GM19328 (cell line): ENCODE data around the gene RRBP1.

Source experiments
- ATAC-seq: cut with Tn5 transposase; IDR thresholded peaks from one replicate; pipeline ENCODE4 v1.9.1; 2021; ENCODE audit warnings: mild to moderate bottlenecking, moderate library complexity; ENCODE audit not compliant: unreplicated experiment

The RRBP1 gene

DNA sequence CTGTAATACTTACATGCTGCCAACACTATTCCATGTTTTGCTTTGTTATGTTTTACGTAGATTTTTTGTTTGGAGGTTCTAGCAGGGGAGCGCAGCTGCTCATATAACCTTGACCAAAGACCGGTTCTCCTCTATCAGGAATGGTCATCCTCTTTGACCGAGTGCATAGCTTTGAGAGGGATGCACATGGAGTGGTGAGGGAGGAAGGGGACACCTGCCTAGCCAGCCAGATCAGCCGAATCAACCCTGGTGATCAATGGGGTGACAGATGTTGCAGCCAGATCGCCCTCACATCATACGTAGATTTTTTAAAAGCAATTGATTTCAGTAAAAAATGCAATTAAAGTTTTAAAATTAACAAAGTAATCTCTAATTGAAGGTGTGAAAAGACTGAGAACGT is 105.8 kb downstream of the RRBP1 start:
- no peak for ATAC-seq

DNA sequence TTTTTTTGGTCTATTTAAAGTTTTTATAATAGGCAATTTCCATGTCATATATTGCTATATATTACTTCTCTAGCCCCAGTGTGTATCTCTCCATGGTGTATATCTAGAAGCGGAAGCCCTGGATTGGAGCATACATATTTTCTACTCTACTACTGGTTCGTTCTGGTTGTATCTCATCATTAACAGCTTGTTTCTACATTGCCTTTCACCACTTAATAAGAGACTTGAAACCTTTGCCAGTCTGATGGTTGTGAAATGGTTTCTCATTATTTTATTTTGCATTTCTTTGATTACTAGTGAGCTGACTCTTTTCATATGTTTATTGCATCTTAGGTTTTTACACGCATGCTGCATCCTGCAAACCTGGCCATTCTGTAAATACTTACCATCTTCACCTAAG is 108.6 kb downstream of the RRBP1 start:
- ATAC-seq, result no peak

DNA sequence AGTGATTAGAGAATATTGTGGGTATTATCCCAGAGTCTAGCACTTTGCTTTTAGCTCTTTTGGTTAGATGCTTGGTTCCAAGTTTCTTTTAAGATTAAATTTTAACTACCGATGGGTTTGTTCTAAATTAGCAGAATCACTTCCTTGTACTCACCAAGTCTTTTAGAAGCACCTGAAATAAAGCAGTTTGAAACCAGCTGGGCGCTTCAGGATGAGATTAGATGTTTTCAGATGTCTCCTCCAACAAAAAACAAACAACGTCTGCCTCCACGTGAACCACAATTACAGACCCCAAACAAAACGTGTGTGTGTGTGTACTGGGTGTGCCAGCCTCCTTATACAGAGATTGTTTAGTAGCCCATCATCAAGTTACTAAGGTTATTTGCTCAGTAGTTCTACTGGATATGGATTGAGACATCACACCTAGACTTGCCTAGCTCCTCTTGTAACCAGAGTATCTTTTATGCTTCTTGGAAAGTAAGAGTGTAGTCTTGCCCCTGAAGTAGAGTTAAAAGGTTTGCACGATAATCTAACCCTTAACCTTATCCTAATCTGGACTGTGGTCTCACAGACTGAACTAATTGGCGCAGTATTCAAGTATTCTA is 109.9 kb downstream of the RRBP1 start:
- ATAC-seq, result no peak

DNA sequence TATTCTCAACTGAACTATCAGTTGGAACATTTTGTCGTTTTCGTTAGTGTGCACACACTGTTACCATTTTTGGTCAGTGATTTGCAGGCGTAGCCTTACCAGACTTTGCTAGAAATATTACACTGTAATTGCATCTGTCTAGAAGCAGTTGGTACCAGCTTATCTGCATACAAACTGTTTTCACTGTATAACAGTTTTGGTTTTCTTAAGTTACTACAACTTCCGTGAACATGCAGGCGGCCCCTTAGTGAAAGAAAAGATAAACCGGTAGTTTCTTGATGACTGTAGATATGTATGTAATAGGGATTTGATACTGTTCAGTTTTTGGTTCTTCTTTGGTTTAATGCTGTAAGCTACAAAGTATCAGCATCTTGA is 110.9 kb downstream of the RRBP1 start:
- ATAC-seq, result no peak

DNA sequence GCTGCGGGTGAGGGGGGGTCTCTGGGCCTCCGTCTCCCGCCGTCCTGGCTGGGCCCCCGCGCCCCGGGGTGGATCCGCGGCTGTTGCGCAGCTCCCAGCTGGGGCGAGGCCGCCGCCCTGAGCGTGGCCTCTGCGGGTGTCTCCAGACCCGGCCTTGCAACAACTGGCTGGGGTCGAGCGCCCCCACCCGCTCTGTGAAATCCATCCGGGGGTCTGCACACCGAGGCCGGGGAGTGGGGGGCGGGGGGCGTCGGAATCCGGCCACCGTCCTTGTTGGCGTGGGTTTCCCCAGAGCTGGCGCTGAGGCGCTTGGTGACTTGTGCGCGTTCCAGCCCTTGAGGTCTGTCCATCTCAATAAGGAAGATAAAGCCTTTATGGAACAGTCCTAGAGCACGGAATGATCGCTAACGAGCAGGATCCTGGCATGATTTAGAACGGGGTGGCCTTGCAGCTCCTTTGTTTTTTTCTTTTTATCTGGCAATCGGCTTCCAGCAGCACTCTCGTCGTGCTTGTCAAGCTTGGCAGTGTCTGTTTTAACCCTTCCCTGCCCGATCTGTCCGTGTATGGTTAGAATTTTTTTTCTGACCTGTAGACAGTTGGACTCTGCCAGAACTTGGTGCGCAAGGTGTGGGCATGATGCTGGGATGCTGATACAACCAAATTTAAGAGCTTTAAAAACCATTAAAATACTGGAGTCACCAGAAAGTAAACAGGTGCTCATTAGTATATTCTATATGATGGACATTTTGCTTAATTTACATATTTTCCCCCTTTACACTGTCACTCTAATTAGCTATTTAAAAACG is 111.5 kb downstream of the RRBP1 start:
- ATAC-seq, result peak; percentile 27

DNA sequence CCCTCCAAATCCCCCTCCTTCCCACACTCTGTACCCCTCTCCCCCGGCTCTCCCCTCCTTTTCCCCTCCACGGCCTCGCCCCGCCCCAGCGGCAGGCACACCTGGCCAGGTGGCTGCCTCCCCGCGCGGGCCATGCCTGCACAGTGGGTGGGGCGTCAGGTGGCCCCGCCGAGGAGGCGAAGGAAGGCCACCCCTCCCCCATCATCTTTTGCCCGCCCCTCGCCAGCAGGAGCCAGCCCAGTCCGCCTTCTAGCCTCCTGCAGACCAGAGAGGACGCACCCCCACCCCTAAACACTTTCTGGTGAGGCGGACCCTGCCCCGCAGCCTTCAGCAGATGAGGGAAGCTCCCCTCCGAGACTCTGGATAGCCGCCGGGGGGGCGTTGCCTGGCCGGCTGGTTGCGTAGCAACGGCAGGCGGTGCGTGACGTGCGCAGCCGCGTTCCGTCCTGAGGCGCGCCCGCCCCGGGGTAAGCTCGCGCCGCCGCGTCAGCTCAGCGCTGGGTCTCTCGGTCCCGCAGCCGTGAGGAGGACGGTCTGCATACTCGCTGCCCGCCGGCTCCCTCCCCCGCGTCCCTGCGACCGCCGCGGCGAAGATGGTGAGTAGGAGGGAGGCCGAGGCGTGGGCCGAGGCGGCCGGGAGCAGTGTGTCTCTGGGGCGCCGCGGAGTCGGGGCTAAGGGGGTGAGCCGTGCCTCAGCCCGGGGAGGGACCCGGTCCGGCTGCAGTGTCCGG is 112.3 kb downstream of the RRBP1 start, which contains the start of gene DSTN:
DSTN (plus strand) TSS at position 460 of the 731 bp plus-strand sequence; CDS start at position 594, 134 bp downstream.
- peak; percentile 96 for ATAC-seq

DNA sequence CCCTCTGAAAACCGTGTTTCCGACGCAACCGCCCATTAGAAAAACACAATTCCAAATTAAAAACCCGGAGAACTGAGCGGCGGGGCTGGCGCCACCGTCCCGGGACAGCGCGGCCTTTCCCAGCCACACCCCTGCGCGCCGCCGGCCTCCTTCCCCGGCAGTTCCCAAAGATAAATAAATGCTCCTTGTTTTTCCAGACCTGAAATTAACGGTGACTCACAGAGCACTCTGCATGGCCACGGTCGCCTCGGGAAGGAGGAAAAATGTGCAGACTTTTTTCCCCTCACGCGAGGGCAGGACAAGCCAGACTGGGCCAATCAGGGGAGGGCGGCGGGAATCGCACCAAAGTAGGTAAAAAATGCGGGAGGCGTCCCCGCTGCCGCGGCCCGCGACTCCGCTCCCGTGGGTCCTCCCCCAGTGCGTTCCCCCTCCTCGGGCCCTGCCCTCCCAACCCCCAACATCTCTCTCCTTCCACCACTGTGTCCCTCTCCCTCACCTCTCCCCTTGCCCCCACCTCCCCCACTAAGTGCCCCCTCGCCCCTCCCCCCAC is 113.0 kb downstream of the RRBP1 start:
- ATAC-seq, result no peak

DNA sequence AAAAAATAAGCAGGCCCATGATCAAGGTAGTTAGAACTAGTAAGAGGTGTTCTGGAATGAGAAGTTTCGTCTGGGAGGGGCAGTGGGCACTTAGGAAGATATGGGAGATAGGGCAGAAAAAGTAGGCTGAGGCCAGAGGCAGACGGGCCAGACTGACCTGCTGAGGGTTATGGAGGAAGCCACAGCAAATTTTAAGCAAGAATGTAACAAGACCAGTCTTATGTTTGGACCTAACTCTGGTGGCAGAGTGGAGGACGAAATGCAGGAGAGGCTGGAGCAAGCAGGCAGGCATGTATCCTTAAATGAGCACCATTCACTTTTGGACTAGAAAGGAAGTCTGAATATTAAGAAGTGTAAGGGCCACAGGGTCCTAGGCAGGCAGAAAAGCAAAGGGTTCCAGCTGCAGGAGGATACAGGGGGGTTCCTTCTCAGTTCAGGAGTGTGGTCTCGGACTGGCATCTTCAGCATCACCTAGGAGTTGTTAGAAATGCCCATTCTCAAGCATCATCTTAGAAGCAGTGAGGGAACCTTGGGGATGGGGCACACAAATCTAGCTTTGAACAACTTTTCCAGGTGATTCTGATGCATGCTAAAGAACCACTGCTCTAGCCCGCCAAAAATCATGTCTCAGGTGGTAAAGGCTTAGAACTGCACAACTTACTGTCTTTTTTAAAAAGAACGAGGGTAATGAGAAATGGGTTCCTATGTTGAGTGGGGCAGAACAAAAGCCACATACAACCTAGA is 113.8 kb downstream of the RRBP1 start:
- ATAC-seq, result no peak

DNA sequence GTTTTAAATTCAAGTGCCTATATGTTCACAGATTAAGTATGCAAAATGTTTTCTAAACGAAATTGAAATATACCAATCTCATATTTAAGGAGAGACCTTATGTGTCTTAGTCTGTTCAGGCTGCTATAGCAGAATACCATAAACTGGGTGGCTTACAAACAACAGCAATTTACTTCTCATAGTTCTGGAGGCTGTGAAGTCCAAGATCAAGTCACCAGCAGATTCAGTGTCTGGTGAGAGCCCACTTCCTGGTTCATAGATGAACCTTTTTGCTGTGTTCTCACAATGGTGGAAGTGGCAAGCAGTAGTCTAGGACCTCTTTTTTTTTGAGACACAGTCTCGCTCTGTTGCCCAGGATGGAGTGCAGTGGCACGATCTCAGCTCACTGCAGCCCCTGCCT is 115.7 kb downstream of the RRBP1 start:
- no peak for ATAC-seq

DNA sequence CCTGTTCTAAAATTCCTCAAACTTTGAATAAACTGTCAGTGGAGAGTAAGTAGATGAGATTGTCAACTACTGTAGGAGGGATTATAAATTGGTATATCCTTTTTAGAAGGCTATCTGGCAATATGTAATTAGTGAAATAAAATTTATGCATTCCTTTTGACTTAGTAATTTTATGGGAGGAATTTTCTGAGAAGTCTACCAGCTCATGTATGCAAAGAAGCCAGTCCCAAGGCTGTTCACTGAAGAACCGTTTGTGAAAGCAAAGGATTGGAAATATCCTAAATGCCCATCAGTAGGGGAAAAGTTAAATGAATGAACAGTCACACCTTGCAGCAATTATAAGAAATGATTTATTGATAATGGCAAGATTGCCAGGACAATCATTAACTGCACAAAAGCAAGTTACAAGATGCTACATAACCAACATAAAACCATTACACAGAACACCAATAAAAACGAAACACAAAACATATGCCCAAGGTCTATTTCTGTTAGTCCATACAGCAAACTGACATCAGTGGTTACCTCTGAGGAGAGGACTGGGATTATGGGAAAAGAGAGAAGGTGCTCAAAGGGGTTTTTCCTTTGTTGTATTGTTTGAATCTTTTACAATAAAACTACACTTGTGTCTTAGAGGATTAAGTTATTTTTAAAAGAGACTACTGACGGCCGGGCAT is 116.7 kb downstream of the RRBP1 start:
- no peak for ATAC-seq
